NCI-H187 (cell line): ENCODE data around the gene CDKAL1.
A peak's percentile ranks its signal among the peaks of the same experiment; 100 is the strongest.

ENCODE experiments used
- DNase-seq, 2 experiments: peaks; one replicate each; lab custom pipeline; 2025; lab: John Stamatoyannopoulos, UW

The CDKAL1 gene

GRCh38 chr6:21107796-21108195 lies 573.5 kb downstream of the CDKAL1 start:
- DNase-seq, result no peak

GRCh38 chr6:21109391-21110178 lies 575.3 kb downstream of the CDKAL1 start:
- DNase-seq, result no peak

GRCh38 chr6:21110684-21111083 lies 576.4 kb downstream of the CDKAL1 start:
- no peak for DNase-seq

- DNase-seq, result no peak
Measured at GRCh38 chr6:21111093-21111725, 577.0 kb downstream of the CDKAL1 start.

GRCh38 chr6:21115111-21115510 lies 580.9 kb downstream of the CDKAL1 start:
- peak; percentile 39 to 59 for DNase-seq

GRCh38 chr6:21116736-21117135 lies 582.5 kb downstream of the CDKAL1 start:
- no peak for DNase-seq

GRCh38 chr6:21118216-21118780 lies 584.0 kb downstream of the CDKAL1 start:
- no peak for DNase-seq

- DNase-seq, result no peak
Measured at GRCh38 chr6:21121636-21122136, 587.4 kb downstream of the CDKAL1 start.

GRCh38 chr6:21123507-21124436 lies 589.5 kb downstream of the CDKAL1 start:
- DNase-seq, result no peak

- DNase-seq, result no peak
Measured at GRCh38 chr6:21128601-21129000, 594.3 kb downstream of the CDKAL1 start.

- no peak for DNase-seq
Measured at GRCh38 chr6:21131406-21131805, 597.1 kb downstream of the CDKAL1 start.

- DNase-seq, result no peak
Measured at GRCh38 chr6:21132446-21132845, 598.2 kb downstream of the CDKAL1 start.

GRCh38 chr6:21132856-21133838 lies 598.9 kb downstream of the CDKAL1 start:
- DNase-seq, result no peak

- DNase-seq, result no peak
Measured at GRCh38 chr6:21133901-21134300, 599.6 kb downstream of the CDKAL1 start.

GRCh38 chr6:21134356-21134755 lies 600.1 kb downstream of the CDKAL1 start:
- no peak for DNase-seq

- DNase-seq, result no peak
Measured at GRCh38 chr6:21135484-21136013, 601.3 kb downstream of the CDKAL1 start.

GRCh38 chr6:21137700-21138335 lies 603.6 kb downstream of the CDKAL1 start:
- no peak for DNase-seq

GRCh38 chr6:21138336-21139069 lies 604.2 kb downstream of the CDKAL1 start:
- DNase-seq, result no peak

GRCh38 chr6:21140966-21141365 lies 606.7 kb downstream of the CDKAL1 start:
- DNase-seq, result no peak
